Fibroblast of peridontal ligament (primary cell): ENCODE results near the gene NOXA1.

Experiments
- DNase-seq: peaks from one replicate; pipeline ENCODE4 v3.0.0-alpha.2; 2010; ENCODE audit errors: extremely low read depth

Gene NOXA1

DNA sequence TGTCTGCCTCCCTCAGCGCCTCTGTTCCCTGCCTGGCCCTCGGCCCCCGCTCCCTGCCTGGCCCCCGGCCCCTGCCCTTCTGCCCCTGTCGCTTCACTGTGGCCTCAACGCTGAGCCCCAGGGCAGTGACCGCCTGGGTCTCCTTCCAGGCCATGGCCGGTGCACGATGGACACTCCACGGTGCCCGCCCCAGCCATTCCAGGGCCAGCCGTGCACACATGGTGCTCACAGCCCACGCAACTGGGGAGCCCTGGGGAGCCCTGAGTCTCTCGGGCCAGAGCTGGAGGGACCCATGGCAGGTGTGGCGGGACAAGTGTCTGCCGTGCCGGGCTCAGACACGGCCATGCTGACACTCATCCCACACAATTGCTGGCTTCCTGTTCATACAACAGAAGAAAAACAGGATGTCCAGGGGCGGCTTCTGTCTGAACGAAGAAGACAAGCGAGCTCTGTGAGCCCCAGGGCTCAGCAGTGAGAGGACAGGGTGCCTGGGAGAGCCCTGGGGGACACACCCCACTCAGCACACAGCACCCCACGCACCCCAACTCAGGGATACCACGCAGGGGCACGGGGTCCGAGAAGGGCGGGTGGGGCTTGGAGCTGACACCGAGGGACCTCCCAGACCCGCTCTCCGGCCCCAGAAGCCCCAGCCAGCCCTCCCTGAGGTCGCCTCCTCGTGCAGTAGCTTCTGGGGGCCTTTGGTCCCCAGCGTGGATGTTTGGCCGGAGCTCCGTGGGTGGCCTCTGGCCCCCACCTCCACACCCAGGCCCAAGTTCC, 35.9 kb upstream of the NOXA1 start:
- no peak for DNase-seq

GRCh38 chr9:137387891-137388560, 35.2 kb upstream of the NOXA1 start:
- DNase-seq = no peak

GRCh38 chr9:137388589-137389427, 34.4 kb upstream of the NOXA1 start:
- DNase-seq = no peak

- no peak for DNase-seq
Observed at GRCh38 chr9:137389428-137389746, 33.8 kb upstream of the NOXA1 start.

DNA sequence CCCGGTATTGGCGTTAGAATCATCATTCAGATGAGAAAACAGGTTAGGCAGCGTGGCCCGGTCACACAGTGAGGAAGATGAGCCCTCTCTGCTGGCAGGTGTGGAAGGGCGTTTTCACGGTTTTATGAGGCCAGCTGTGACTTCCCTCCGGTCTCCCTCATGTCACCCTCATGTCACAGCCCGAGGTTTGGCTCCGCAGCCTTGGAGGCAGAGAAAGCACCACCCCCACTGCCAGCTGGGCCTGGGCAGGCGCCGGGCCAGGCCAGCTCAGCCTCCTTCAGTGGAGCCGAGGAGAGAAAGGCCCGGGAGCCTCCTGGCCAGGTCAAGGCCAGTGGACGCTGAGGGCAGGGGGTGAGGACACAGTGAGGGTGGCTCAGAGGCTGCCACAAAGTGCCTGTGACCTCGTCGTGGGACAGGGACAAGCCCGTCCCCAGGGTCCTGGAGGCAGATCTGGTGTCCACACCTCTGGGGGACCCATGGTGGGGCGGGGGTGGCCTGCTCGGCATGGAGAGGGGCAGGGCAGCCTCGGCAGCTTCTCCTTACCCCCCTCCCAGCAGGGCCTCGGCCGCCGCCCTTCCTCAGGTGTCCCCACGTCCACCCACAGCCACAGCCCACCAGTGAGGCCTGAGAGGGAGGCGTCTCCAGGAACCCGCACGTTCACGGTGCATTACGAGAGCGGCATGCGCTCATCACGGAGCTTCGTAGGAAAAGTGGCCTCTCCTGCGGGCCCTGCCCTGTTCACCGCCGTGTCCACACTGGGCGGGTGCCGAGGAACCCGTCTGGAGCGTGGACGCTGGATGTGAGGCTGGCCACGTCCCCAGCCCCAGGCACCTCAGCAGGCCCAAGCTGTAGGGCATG, 32.4 kb upstream of the NOXA1 start:
- no peak for DNase-seq

GRCh38 chr9:137391411-137391754, 31.8 kb upstream of the NOXA1 start:
- no peak for DNase-seq

DNA sequence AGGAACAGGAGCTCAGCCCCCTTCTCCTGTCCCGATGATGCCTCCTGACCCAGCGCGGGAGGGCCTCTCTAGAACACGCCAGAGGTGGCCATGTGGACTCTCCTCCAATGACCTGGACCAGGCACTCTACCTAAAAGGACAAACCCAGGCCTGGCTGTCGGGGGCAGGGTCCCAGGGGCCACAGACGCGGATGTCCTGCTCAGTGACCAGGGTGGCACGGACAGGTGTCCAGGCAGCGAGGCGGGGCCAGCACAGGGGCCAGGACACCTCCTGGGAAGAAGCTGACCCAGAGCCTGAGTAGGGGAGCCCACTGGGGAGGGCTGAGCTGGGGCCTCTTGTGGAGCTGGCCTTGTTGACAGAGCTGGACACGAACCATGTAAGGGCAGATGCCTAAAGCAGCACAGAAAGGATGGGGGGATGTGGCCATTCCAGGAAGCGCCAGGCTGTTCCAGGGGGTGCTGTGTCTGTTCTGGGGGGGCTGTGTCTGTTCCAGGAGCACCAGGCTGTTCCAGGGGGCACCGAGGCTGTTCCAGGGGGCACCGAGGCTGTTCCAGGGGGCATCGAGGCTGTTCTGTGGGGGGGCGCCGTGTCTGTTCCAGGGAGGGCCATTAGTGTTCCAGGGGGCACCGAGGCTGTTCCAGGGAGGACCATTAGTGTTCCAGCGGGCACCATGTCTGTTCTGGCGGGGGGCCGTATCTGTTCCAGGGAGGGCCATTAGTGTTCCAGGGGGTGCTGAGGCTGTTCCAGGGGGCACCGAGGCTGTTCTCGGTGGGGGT, 30.8 kb upstream of the NOXA1 start:
- DNase-seq = no peak

- no peak for DNase-seq
Observed at GRCh38 chr9:137393176-137394150, 29.7 kb upstream of the NOXA1 start.

DNA sequence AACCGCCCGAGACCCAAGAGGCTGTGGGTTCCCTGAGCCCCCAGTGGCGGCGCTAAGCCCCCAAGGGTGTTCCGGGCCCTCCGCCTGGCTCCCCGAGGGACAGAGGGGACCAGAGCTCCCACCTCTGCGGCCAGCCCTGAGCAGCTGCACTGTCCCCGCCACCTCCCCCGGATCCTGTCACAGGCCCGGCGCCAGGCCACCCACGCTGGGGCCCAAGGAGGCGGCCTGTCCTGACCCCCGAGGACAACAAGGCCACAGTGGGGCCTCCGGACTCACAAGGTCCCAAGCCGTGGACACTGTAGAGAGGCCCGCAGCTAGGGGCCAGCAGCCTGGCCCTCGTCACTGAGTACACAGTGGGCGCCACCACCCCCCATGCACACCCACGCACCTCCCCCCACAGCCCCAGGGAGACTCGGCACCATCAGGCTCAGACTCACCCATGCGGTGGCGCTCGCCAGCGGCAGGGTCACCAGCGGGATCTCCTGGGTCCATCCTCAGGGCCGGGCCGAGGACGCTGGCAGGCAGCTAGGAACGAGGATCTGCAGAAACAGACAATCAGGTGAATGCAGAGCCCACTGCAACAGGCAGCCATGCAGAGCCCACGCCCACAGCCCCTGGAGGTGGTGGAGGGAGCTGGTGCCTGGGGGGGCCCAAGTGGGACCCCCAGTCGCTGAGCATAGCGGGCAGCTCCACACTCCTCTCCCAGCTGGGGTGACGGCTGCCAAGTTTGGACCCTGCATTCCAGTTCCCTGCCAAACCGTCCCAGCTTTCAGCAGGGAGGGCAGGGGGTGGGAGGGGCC, 28.1 kb upstream of the NOXA1 start:
- DNase-seq = no peak

DNA sequence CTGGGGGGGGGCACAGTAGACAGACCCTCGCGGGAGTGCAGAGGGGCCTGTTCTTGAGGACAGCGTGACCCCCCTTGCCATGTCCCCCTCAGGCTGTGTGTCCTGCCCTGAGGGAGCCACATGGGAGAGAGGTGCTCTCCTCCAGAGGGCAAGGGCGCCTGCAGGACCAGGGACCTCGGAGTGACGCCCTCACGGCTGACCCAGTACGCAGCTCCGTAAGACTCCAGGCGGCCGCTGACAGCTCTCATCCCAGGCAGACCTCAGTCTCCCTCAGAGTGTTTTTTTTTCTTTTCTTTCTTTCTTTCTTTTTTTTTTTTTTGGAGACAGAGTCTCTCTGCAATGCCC, 27.6 kb upstream of the NOXA1 start:
- no peak for DNase-seq

DNA sequence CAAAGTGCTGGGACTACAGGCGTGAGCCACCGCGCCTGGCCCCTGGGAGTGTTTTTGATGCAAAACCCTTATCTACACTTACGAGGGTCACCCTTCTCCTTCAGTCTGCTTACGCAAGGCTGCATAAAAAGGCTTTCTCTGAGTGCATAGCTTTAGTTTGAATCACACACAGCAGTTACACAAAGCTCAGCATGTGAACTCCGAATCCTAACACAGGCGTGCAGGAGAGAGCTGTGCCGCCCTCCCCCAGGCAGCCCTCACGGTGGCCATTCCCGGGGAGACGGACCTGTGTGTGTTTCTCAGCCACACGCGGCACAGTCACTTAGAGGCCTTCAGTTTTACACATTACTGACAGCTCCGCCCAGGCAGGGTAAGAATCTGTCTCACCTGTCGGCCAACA, 27.0 kb upstream of the NOXA1 start:
- peak; percentile 49 for DNase-seq

DNA sequence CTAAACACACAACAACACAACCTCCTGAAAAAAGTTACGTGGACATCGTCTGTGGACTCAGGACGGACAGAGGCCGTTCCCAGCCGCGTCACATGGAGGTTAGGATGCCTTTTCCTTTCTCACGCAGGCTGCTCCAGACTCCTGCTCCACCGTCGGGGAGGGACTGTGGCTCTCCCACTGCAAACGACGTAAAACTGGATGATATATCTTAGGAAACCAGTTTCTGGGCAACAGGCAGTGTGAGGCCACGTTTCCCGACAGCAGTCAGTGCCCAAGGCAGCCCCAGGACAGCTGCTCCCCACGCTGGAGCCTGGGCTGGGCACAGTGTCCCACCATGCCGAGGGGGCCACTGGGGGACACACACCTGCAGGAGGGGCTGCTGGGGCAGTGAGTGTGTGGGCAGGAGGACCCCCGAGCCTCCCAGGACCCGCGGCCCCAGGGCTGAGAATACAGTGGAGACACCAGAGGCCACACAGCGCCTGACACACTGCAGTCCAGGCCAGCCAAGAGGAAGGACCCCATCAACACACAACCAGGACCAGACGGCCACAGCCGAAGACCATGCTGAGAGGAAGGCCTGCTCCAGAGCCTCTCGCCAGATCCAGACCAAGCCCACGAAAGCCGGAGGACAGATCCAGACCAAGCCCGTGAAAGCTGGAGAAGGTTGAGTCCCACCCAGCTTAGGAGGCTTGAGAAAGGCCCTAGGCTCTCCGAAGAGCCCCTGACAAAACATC, 26.4 kb upstream of the NOXA1 start:
- no peak for DNase-seq

- no peak for DNase-seq
Observed at GRCh38 chr9:137397675-137398423, 25.3 kb upstream of the NOXA1 start.

DNA sequence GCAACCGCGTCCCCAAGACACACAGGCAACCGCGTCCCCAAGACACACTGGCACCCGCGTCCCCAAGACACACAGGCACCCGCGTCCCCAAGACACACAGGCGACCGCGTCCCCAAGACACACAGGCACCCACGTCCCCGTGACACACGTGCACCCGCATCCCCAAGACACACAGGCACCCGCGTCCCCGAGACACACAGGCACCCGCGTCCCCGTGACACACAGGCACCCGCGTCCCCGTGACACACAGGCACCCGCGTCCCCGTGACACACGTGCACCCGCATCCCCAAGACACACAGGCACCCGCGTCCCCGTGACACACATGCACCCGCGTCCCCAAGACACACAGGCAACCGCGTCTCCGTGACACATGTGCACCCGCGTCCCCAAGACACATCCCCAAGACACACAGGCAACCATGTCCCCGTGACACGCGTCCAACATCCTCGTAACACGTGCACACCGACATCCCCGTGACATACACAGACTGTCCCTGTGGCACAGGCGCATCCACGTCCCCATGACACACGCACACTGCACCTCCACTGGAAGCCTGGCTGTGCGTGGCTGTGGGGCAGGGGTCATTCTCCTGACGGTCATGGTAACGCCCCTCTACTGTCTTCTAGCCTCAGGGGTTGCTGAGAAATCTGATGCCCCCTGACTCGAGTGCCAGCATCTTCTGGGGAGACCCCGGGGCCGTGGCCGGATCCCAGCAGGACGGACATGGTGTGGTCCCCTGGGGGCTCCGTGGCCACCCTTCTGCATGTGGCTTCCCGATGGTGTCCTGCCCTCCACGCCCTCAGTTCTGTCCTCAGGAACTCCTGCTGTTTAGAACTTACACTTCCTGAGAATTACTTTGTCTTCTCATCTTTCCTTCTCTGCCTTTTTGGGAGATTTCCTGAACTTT, 24.4 kb upstream of the NOXA1 start:
- DNase-seq = no peak

GRCh38 chr9:137402746-137403145, 20.4 kb upstream of the NOXA1 start:
- no peak for DNase-seq

GRCh38 chr9:137403269-137403668, 19.9 kb upstream of the NOXA1 start:
- DNase-seq = no peak
